HL-60 (cell line): ENCODE measurements around the gene DLX5.

Source experiments
- DNase-seq, 2 experiments: peaks; one replicate each; pipeline ENCODE4 v3.0.0-alpha.2; 2010 to 2020; ENCODE audit warnings: low read depth in 1 of 2, low spot score in 1 of 2
- H3K27ac ChIP-seq: fragments of 250-450 bp; sonication (Bioruptor Pico); replicated peaks from 2 replicates; pipeline ENCODE4 v1.5.1; 2020; ENCODE audit warnings: mild to moderate bottlenecking, moderate library complexity
- H3K27me3 ChIP-seq: fragments of 250-450 bp; sonication (Bioruptor Pico); 2 replicates; pipeline ENCODE4 v1.5.1; 2021; ENCODE audit warnings: mild to moderate bottlenecking, moderate library complexity; ENCODE audit not compliant: insufficient read depth, poor library complexity, severe bottlenecking
- H3K4me3 ChIP-seq: replicated peaks from 2 replicates; pipeline ENCODE4 v1.5.1; 2011; ENCODE audit warnings: mild to moderate bottlenecking, control low read depth, low read length; ENCODE audit not compliant: insufficient read depth
- GABPA ChIP-seq: IDR thresholded peaks from 2 replicates; pipeline ENCODE4 v1.6.1; 2012; ENCODE audit warnings: low read depth
- POLR2AphosphoS5 ChIP-seq: IDR thresholded peaks from 2 replicates; pipeline ENCODE4 v1.6.1; 2012; ENCODE audit warnings: low read depth
- SPI1 ChIP-seq: IDR thresholded peaks from 2 replicates; pipeline ENCODE4 v1.6.1; 2012; ENCODE audit warnings: low read depth, mild to moderate bottlenecking, borderline replicate concordance
- TF ChIP-seq, protein P1 (sequence below): IDR thresholded peaks from one replicate; pipeline ENCODE4 v1.5.1; 2011; ENCODE audit warnings: low read length, control low read depth, inconsistent platforms; ENCODE audit not compliant: insufficient read depth
- TF ChIP-seq, protein P2 (sequence below): IDR thresholded peaks from 2 replicates; pipeline ENCODE4 v1.6.1; 2012; ENCODE audit warnings: low read depth; ENCODE audit not compliant: insufficient replicate concordance

Gene DLX5

DNA sequence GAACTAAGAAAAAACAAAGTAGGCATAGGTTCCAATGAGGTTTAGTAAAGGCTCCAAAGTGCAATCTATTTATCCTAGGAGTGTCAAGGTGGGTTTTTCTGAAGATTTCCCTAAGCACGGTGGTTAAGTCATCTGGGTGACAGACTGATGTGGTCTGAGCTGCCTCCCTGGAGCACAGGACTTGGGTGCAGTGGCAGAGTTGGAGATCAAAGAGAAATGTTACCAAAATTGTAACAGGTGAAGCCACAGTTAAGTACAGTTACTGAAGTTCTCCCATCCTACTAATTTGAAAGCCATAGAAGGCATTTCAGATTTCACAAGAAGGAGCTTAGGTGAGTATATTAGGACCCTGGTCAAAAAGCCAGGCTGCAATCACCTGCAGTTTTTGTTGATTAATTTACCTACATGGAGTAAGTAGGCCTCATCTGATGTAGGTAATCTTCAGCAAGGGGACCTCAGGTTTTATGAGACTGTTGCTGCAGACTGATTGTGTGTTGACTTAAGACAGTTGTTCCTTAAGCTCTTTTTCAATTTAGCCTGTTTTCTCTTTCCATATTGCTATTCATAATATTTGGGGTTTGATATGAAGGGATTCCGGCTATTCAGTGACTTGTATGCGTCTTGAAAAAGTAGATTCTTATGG is 16.2 kb downstream of the DLX5 start:
- no peak overlapping the region for H3K27ac ChIP-seq
- no peak for TF ChIP-seq GABPA
- TF ChIP-seq, protein P1, sequence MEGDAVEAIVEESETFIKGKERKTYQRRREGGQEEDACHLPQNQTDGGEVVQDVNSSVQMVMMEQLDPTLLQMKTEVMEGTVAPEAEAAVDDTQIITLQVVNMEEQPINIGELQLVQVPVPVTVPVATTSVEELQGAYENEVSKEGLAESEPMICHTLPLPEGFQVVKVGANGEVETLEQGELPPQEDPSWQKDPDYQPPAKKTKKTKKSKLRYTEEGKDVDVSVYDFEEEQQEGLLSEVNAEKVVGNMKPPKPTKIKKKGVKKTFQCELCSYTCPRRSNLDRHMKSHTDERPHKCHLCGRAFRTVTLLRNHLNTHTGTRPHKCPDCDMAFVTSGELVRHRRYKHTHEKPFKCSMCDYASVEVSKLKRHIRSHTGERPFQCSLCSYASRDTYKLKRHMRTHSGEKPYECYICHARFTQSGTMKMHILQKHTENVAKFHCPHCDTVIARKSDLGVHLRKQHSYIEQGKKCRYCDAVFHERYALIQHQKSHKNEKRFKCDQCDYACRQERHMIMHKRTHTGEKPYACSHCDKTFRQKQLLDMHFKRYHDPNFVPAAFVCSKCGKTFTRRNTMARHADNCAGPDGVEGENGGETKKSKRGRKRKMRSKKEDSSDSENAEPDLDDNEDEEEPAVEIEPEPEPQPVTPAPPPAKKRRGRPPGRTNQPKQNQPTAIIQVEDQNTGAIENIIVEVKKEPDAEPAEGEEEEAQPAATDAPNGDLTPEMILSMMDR = no peak
- no peak for TF ChIP-seq POLR2AphosphoS5
- TF ChIP-seq SPI1 = no peak
- TF ChIP-seq, protein P2, sequence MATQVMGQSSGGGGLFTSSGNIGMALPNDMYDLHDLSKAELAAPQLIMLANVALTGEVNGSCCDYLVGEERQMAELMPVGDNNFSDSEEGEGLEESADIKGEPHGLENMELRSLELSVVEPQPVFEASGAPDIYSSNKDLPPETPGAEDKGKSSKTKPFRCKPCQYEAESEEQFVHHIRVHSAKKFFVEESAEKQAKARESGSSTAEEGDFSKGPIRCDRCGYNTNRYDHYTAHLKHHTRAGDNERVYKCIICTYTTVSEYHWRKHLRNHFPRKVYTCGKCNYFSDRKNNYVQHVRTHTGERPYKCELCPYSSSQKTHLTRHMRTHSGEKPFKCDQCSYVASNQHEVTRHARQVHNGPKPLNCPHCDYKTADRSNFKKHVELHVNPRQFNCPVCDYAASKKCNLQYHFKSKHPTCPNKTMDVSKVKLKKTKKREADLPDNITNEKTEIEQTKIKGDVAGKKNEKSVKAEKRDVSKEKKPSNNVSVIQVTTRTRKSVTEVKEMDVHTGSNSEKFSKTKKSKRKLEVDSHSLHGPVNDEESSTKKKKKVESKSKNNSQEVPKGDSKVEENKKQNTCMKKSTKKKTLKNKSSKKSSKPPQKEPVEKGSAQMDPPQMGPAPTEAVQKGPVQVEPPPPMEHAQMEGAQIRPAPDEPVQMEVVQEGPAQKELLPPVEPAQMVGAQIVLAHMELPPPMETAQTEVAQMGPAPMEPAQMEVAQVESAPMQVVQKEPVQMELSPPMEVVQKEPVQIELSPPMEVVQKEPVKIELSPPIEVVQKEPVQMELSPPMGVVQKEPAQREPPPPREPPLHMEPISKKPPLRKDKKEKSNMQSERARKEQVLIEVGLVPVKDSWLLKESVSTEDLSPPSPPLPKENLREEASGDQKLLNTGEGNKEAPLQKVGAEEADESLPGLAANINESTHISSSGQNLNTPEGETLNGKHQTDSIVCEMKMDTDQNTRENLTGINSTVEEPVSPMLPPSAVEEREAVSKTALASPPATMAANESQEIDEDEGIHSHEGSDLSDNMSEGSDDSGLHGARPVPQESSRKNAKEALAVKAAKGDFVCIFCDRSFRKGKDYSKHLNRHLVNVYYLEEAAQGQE = no peak
- DNase-seq = no peak
- H3K27me3 ChIP-seq = peaks cover 65% of the 10 kb centered on the region
- no peak overlapping the region for H3K4me3 ChIP-seq

DNA sequence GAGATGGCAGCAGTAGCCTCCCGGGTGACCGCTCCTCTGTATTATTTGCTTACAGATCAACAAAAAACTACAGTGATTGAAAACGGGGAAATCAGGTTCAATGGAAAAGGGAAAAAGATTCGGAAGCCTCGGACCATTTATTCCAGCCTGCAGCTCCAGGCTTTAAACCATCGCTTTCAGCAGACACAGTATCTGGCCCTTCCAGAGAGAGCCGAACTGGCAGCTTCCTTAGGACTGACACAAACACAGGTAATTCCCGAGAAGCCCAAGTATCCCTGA is 17.1 kb downstream of the DLX5 start:
- TF ChIP-seq SPI1 (no peak), GABPA (no peak), POLR2AphosphoS5 (no peak)
- TF ChIP-seq, protein P2 = no peak
- TF ChIP-seq, protein P1 = no peak
- H3K4me3 ChIP-seq = no peak overlapping the region
- DNase-seq = no peak
- no peak overlapping the region for H3K27ac ChIP-seq
- H3K27me3 ChIP-seq = peaks cover 64% of the 10 kb centered on the region

DNA sequence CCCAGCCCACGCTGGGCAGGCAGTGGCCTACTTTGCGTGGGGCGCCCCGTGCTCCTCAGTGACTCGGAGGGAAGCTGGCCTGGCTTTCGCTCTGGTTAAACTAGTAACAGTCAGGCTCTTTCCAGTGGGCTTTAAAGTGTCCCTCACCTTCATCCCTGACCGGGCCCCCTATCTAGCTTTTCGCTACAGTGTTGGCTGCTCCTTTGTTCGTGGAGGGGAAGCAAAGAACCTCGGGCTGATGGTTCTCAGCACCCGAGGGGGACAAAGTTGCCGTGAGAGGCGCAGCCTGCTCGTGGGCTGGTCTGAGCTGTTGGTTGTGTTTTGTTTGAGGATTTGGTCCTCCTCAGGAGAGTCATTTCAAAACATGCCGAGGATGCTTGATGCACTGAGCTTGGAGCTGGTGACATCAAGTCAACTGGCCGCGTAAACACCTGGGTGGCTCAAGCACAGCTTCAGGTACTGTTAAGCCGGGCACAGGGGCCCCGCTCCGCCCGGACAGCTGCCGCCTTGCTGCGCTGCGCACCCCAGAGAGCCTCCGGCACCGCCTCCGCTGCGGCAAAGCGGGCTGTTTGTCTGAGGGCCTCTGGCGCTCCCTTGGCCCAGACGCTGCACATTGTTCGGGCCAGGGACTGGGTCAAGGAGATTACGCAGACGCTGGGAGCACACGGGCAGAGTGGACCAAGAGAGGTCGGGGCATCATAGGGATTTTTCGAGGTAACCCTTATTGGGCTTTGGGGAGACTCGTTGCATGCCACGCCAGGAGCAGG is 17.6 kb downstream of the DLX5 start:
- TF ChIP-seq SPI1 = no peak
- TF ChIP-seq, protein P2 = no peak
- no peak for TF ChIP-seq GABPA
- TF ChIP-seq, protein P1 = no peak
- no peak for TF ChIP-seq POLR2AphosphoS5
- Histone ChIP-seq H3K4me3 (no peak overlapping the region), H3K27me3 (peaks cover 60% of the 10 kb centered on the region), H3K27ac (no peak overlapping the region)
- DNase-seq = no peak
